Measurements from ENCODE around the gene ISL2. TPM values are rescaled to one million over a fixed set of nuclear protein-coding genes. Genes with fewer than 3 reads are reported as not detected.

The ISL2 gene
- total and polyA plus RNA-seq, 9 of the 15 experiments (the other 6 are each of a cell fraction or from before 2014, with no cell fraction given) = 0.15 to 23.7 (median 4.0) TPM

GRCh38 chr15:76338486-76339304, 2.1 kb downstream of the ISL2 start:
- Histone ChIP-seq H3K27me3 (ENCODE audit: control insufficient read depth in 2 of 2, insufficient read depth in 2 of 2, low read length in 2 of 2) (no peaks in the 10 kb centered on the region), H3K36me3 (ENCODE audit: control insufficient read depth, insufficient read depth, low read length) (peaks cover 43% of the 10 kb centered on the region), H3K9me1 (ENCODE audit: control insufficient read depth, insufficient read depth, low read length) (no peaks in the 10 kb centered on the region), H3K4me3 (peak overlapping the region; percentile 53), H3K4me1 (replicated peaks in 1 of 2; ENCODE audit: control insufficient read depth in 2 of 2, insufficient read depth in 2 of 2, low read length in 2 of 2) (peaks cover 11 to 55% of the 10 kb centered on the region in 2 experiments), H2AFZ (ENCODE audit: low read depth, low read length) (peak overlapping the region; percentile 87), H3K4me2 (ENCODE audit: insufficient read depth, low read length) (peak overlapping the region; percentile 96), H3K9me3 (replicated peaks; ENCODE audit: control insufficient read depth, insufficient read depth, low read depth, low read length) (no peaks in the 10 kb centered on the region; the same call in 1 of the 2 replicates), H3K9ac (ENCODE audit: insufficient read depth in 1 of 2, low read depth in 2 of 2, low read length in 2 of 2) (peak overlapping the region; percentile 95 to 100), H3K79me2 (ENCODE audit: control insufficient read depth, insufficient read depth, low read length) (peaks cover 42% of the 10 kb centered on the region), H3K27ac (ENCODE audit: extremely low read depth, low read depth, low read length) (peak overlapping the region; percentile 94), H4K20me1 (replicated peaks; ENCODE audit: control insufficient read depth, insufficient read depth, low read length) (0 out of 2 replicates have a peak, but pooled peaks cover 6% of the 10 kb centered on the region)
- CTCF ChIA-PET (ENCODE audit: low intra/inter-chr PET ratio) = interaction anchor here (0.6 kb wide), 1 partner anchor 88 kb away, joined by 3 read pairs; no protein-coding TSS in a partner anchor
- ATAC-seq (no peak), DNase-seq (ENCODE audit: extremely low read depth in 1 of 4, low spot score in 3 of 4) (no peak), FAIRE-seq (peak; percentile 82)
- 12% methylated on average over 22 of the region's 26 CpGs for WGBS (ENCODE audit: insufficient coverage, low coverage, missing lambda C conversion rate)
- BruUV-seq (replicated peaks) = TSS peak; percentile 33
- POLR2A ChIA-PET = interaction anchor here (1.2 kb wide), 1 partner anchor 27 kb away, joined by 3 read pairs; the partner anchor contains the start of gene ETFA
- intact Hi-C loops (cut with micrococcal nuclease) = loop anchor here (10.0 kb wide), 1 partner anchor 526 kb away; no protein-coding TSS in a partner anchor
- in situ Hi-C loops (cut with MboI) = no loop called here
- TF ChIP-seq RBM15 (IDR thresholded peaks at IDR 0.05; ENCODE audit: insufficient read depth, low read length) = no peak
- peak; percentile 41 for TF ChIP-seq SAP30 (IDR thresholded peaks at IDR 0.05; ENCODE audit: borderline replicate concordance, insufficient read depth, low read depth, low read length, poor library complexity, severe bottlenecking)
- 0 out of 2 replicates have a peak, but pooled peaks have one; percentile 33 for TF ChIP-seq ATF6 (CRISPR knock-in tag; IDR thresholded peaks at IDR 0.05)
- peak in 1 of 2 experiments; percentile 11; a peak in 1 of 4 replicates for TF ChIP-seq NRF1 (conservative IDR thresholded peaks at IDR 0.05 in 1 of 2, IDR thresholded peaks at IDR 0.05 in 1 of 2)
- no peak for TF ChIP-seq SMARCA5 (IDR thresholded peaks at IDR 0.05)
- TF ChIP-seq ZNF395 (CRISPR knock-in tag; IDR thresholded peaks at IDR 0.05) = no peak
- peak; percentile 69; the same call in 1 of the 2 replicates for TF ChIP-seq HDGF (IDR thresholded peaks at IDR 0.05)
- TF ChIP-seq ZC3H11A (IDR thresholded peaks at IDR 0.05; ENCODE audit: low read depth, low read length) = no peak
- TF ChIP-seq ZNF197 (CRISPR knock-in tag; IDR thresholded peaks at IDR 0.05; ENCODE audit: low read depth) = no peak
